GM06990 (cell line): Measurements from ENCODE around the gene LYPD1.

Experiments
- DNase-seq: peaks from one replicate; pipeline ENCODE4 v3.0.0-alpha.2; 2011; ENCODE audit not compliant: insufficient read length; ENCODE audit errors: extremely low read depth
- H3K27me3 ChIP-seq: replicated peaks from 2 replicates; pipeline ENCODE4 v1.6.0; 2011; ENCODE audit warnings: low read length; ENCODE audit not compliant: control insufficient read depth, insufficient read depth
- H3K36me3 ChIP-seq: 2 replicates; pipeline ENCODE4 v1.5.1; 2011; ENCODE audit warnings: low read length; ENCODE audit not compliant: control insufficient read depth, insufficient read depth
- H3K4me3 ChIP-seq: replicated peaks from 2 replicates; pipeline ENCODE4 v1.5.1; 2011; ENCODE audit warnings: low read depth, mild to moderate bottlenecking, control low read depth, low read length
- CTCF ChIP-seq: IDR thresholded peaks from 2 replicates; pipeline ENCODE4 v1.5.1; 2011; ENCODE audit warnings: low read length, control low read depth, mild to moderate bottlenecking, inconsistent platforms; ENCODE audit not compliant: insufficient read depth, poor library complexity, severe bottlenecking

Gene LYPD1

DNA sequence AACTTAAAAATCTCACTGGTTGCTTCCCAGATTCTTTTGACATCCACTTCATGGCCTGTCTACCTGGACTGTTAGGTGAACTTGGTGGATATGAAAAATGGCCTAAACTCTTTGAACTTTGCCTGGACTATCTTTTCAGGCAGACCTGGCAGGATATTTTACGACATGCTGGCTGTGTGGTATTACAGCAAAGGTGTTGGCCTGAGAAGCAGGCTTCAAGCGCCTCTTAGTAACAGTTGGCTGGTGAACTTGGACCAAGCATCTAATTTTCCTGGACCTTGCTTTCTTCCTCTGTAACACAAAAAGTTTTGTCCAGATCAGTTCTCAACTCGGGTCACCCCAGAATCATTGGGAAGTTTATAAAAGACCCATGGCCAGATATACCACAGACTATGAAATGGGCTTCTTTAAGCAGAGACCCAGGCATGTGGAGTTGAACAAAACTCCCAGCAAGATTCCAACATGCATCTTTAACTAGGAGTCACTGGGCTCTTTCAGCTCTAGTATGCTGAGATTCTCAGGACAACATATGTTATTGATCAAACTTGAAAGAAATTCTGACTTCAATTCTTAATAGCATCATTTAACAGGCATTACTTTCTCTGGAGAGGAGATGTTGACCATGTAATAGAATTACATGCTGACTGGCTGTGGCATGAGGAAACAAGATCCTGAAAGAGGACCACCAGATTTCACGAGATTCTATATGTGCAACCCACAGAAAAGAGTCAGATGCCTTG lies 4.4 kb downstream of the LYPD1 start:
- TF ChIP-seq CTCF = no peak
- no peak overlapping the region for H3K4me3 ChIP-seq
- no peak for DNase-seq
- no peaks in the 10 kb centered on the region for H3K36me3 ChIP-seq
- no peaks in the 10 kb centered on the region; the same call in none of the 2 replicates for H3K27me3 ChIP-seq

GRCh38 chr2:132664096-132664495 lies 5.9 kb downstream of the LYPD1 start:
- no peak for TF ChIP-seq CTCF
- DNase-seq = no peak
- Histone ChIP-seq H3K4me3 (no peak overlapping the region), H3K27me3 (no peaks in the 10 kb centered on the region; the same call in none of the 2 replicates), H3K36me3 (no peaks in the 10 kb centered on the region)

- H3K27me3 ChIP-seq = no peaks in the 10 kb centered on the region; the same call in none of the 2 replicates
- H3K36me3 ChIP-seq = no peaks in the 10 kb centered on the region
- no peak for TF ChIP-seq CTCF
- DNase-seq = no peak
- no peak overlapping the region for H3K4me3 ChIP-seq
Measured at GRCh38 chr2:132662732-132663131, 7.3 kb downstream of the LYPD1 start.

DNA sequence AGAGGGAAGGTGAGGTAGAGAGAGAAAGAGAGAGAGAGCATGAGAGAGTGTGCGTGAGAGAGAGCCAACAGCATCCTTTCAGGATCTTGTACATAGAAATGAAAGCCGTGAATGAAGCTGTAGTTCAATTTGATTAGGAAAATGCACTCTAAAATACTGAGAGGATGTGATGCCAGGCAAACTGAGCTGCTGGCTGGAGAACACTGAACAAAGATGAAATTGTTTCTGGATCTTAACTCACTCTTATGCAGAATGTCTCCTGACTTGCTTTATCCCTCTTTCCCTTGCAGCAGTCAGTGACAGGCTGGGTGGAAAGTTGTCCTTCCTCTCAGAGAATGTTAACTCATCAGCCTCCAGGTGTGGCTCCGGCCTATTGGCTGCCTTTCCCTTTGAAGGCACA lies 10.7 kb downstream of the LYPD1 start:
- Histone ChIP-seq H3K27me3 (no peaks in the 10 kb centered on the region; the same call in 1 of the 2 replicates), H3K36me3 (no peaks in the 10 kb centered on the region), H3K4me3 (no peak overlapping the region)
- DNase-seq = no peak
- no peak for TF ChIP-seq CTCF

DNA sequence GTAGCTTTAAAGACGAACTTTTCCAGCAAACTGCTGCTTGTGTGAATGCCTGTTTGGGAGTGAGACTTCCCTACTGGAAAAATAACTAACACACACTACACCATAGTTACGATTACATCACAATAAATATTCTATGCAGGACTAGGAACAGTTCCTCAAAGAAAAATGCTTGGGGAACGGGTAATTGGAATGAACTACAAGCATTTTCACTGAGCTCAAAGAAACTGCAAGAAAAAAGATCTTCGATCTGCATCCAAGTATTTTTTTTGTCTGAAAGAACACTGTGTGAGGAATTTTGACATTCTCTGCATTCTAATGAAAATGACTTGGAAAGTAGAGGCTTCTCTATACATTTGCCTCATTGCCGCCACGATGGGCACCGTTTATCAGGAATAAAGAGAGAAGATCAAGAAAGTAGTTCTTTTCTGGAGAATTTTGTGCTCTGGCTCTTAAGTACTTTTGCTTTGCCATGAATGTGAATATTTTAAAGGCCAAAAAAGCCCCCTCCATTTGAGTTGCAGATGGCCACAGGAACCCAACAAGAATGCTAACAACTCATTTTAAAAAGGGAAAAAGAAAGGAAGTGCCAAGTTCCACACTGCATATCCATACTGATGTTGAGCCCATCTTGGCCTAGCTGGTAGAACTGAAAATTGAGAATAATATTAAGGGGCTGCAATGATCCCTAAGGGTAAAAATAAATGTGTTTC lies 13.6 kb downstream of the LYPD1 start:
- no peaks in the 10 kb centered on the region for H3K36me3 ChIP-seq
- DNase-seq = no peak
- TF ChIP-seq CTCF = no peak
- H3K4me3 ChIP-seq = no peak overlapping the region
- H3K27me3 ChIP-seq = no peaks in the 10 kb centered on the region; the same call in 1 of the 2 replicates
